Epithelial cell of proximal tubule (primary cell): ENCODE data around the gene TRABD2B. TPM values are rescaled to one million over a fixed set of nuclear protein-coding genes. Genes with fewer than 3 reads are reported as not detected.
A peak's percentile ranks its signal among the peaks of the same experiment; 100 is the strongest.
"Not testable (repeated sequence)": the region's sequence is repeated elsewhere in the genome, so short reads cannot be mapped to it uniquely, and the experiment has no call there.

ENCODE experiments used
- DNase-seq: peaks from one replicate; pipeline ENCODE4 v3.0.0-alpha.2; 2011; ENCODE audit warnings: low read depth
- H3K4me3 ChIP-seq: 2 replicates; pipeline ENCODE4 v1.5.1; 2011; ENCODE audit warnings: low read depth, mild to moderate bottlenecking, low read length
- CTCF ChIP-seq: conservative IDR thresholded peaks from 2 replicates; pipeline ENCODE4 v1.5.1; 2012; ENCODE audit warnings: low read depth, mild to moderate bottlenecking, low read length
- total RNA-seq: library from RNA; depleted of rRNA; stranded (reverse); fragments of >200 nt; gene quantifications from 2 replicates; pipeline ENCODE4 v1.2.3, GENCODE V29; 2015

Gene TRABD2B
- total RNA-seq, 1 donor from 2014 or later = 0.46 TPM

GRCh38 chr1:47962750-47963492, 34.3 kb downstream of the TRABD2B start:
- DNase-seq = no peak
- no peak overlapping the region for H3K4me3 ChIP-seq
- no peak for TF ChIP-seq CTCF

DNA sequence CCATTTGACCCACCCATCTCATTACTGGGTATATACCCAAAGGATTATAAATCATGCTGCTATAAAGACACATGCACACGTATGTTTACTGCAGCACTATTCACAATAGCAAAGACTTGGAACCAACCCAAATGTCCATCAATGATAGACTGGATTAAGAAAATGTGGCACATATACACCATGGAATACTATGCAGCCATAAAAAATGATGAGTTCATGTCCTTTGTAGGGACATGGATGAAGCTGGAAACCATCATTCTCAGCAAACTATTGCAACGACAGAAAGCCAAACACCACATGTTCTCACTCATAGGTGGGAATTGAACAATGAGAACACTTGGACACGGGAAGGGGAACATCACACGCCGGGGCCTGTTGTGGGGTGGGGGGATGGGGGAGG, 35.4 kb downstream of the TRABD2B start:
- H3K4me3 ChIP-seq, DNase-seq: not testable (repeated sequence)

- H3K4me3 ChIP-seq, DNase-seq: not testable (repeated sequence)
These were observed 40.7 kb downstream of the TRABD2B start for GRCh38 chr1:47956491-47956890.

- TF ChIP-seq CTCF = no peak
- no peak for DNase-seq
- H3K4me3 ChIP-seq = no peak overlapping the region
These were observed 43.5 kb downstream of the TRABD2B start for GRCh38 chr1:47953661-47954060.

- peak; percentile 32 for TF ChIP-seq CTCF
- no peak overlapping the region for H3K4me3 ChIP-seq
- no peak for DNase-seq
These were observed 45.5 kb downstream of the TRABD2B start for GRCh38 chr1:47951545-47952235.

DNA sequence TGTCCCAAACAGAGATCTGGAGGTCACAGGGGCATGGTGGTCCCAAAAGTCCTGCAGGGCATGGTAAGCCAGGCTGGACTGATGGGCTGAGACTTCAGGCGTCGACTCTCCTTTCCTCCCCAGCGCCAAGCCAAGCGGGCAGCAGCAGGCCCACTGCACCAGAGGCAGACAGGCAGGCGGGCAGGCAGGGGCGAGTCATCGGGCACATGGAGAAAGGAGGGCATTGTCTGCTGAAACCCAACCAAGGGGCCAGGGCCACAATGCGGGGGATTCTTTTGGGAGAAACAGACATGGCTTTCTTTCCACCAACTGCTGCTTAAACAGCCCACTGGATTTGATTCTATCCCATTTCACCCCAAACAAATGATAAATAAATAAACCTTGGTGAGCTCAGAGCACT, 46.2 kb downstream of the TRABD2B start:
- H3K4me3 ChIP-seq = no peak overlapping the region
- no peak for TF ChIP-seq CTCF
- DNase-seq = no peak

- no peak for TF ChIP-seq CTCF
- no peak overlapping the region for H3K4me3 ChIP-seq
- DNase-seq = no peak
These were observed 46.7 kb downstream of the TRABD2B start for GRCh38 chr1:47950471-47950870.

GRCh38 chr1:47948126-47948525, 49.1 kb downstream of the TRABD2B start:
- TF ChIP-seq CTCF = peak; percentile 64
- no peak for DNase-seq
- no peak overlapping the region for H3K4me3 ChIP-seq
